K562 (cell line): ENCODE results near the gene COL23A1.

Experiments used
- MAX ChIP-seq: sonication (generic); formaldehyde crosslinking; IDR thresholded peaks from 2 replicates; pipeline ENCODE4 v1.9.0; 2022; ENCODE audit warnings: mild to moderate bottlenecking, missing genetic modification reagents
- TF ChIP-seq, protein P1 (sequence below), 3 experiments: IDR thresholded peaks in 2 of 3; conservative IDR thresholded peaks in 1 of 3; 2 replicates each; pipeline ENCODE4 v1.5.1; 2011 to 2012; ENCODE audit warnings: low read length in 3 of 3, mild to moderate bottlenecking in 3 of 3, control low read depth in 2 of 3, improper control_type of control experiment in 1 of 3, inconsistent platforms in 1 of 3, low read depth in 1 of 3, mixed read lengths in 1 of 3, moderate library complexity in 1 of 3; ENCODE audit not compliant: insufficient read depth in 2 of 3

- TF ChIP-seq, protein P1, sequence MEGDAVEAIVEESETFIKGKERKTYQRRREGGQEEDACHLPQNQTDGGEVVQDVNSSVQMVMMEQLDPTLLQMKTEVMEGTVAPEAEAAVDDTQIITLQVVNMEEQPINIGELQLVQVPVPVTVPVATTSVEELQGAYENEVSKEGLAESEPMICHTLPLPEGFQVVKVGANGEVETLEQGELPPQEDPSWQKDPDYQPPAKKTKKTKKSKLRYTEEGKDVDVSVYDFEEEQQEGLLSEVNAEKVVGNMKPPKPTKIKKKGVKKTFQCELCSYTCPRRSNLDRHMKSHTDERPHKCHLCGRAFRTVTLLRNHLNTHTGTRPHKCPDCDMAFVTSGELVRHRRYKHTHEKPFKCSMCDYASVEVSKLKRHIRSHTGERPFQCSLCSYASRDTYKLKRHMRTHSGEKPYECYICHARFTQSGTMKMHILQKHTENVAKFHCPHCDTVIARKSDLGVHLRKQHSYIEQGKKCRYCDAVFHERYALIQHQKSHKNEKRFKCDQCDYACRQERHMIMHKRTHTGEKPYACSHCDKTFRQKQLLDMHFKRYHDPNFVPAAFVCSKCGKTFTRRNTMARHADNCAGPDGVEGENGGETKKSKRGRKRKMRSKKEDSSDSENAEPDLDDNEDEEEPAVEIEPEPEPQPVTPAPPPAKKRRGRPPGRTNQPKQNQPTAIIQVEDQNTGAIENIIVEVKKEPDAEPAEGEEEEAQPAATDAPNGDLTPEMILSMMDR (IDR thresholded peaks at IDR 0.05 in 2 of 3, conservative IDR thresholded peaks at IDR 0.05 in 1 of 3; ENCODE audit: insufficient read depth in 2 of 3, low read depth in 1 of 3, low read length in 3 of 3) = no peak
- no peak for TF ChIP-seq MAX (CRISPR knock-in tag)
Measured at GRCh38 chr5:178587763-178588611, 2.2 kb downstream of the COL23A1 start.
